Aorta (tissue), 5 donors: Measurements from ENCODE around the gene RBAK. TPM values are rescaled to one million over a fixed set of nuclear protein-coding genes. Genes with fewer than 3 reads are reported as not detected.
"Not testable (repeated sequence)": the region's sequence is repeated elsewhere in the genome, so short reads cannot be mapped to it uniquely, and the experiment has no call there.

Experiments used
- ATAC-seq: fragments of 200-7000 bp; cut with Tn5 transposase; one replicate; pipeline ENCODE4 v1.9.1; 2022; ENCODE audit warnings: moderate library complexity; ENCODE audit not compliant: low FRiP score
- DNase-seq, 2 donors: peaks; one replicate each; pipeline ENCODE4 v3.0.0-alpha.2; 2020
- H3K27ac ChIP-seq, 2 donors: one replicate each; pipeline ENCODE4 v1.5.1; 2013; ENCODE audit warnings: low read length in 2 of 2, mild to moderate bottlenecking in 2 of 2, moderate library complexity in 2 of 2, control low read depth in 1 of 2, inconsistent platforms in 1 of 2, low read depth in 1 of 2
- H3K27me3 ChIP-seq, 2 donors: one replicate each; pipeline ENCODE4 v1.6.1; 2013; ENCODE audit warnings: control low read depth in 1 of 2, low read length in 1 of 2, mild to moderate bottlenecking in 1 of 2, moderate library complexity in 1 of 2; ENCODE audit not compliant: insufficient read depth in 2 of 2, control insufficient read depth in 1 of 2
- H3K36me3 ChIP-seq, 2 donors: one replicate each; pipeline ENCODE4 v1.6.1; 2013; ENCODE audit warnings: control low read depth in 1 of 2, low read length in 1 of 2, mild to moderate bottlenecking in 1 of 2; ENCODE audit not compliant: insufficient read depth in 2 of 2, control insufficient read depth in 1 of 2
- H3K4me1 ChIP-seq, 2 donors: one replicate each; pipeline ENCODE4 v1.6.1; 2013; ENCODE audit warnings: low read length in 2 of 2, control low read depth in 1 of 2, mild to moderate bottlenecking in 1 of 2, moderate library complexity in 1 of 2; ENCODE audit not compliant: insufficient read depth in 2 of 2, control insufficient read depth in 1 of 2
- H3K4me3 ChIP-seq, 2 donors: one replicate each; pipeline ENCODE4 v1.5.1; 2013; ENCODE audit warnings: low read length in 2 of 2, control low read depth in 1 of 2, mild to moderate bottlenecking in 1 of 2
- H3K9me3 ChIP-seq: one replicate; pipeline ENCODE4 v1.6.1; 2013; ENCODE audit warnings: mild to moderate bottlenecking, low read length; ENCODE audit not compliant: control insufficient read depth
- whole genome bisulfite sequencing, 2 donors: extraction: QIAGEN DNeasy Blood & Tissue Kit; methylation state at CpG; one replicate each; pipeline ENCODE4 v1.1.7; 2013; 5-methylcytosine and 5-hydroxymethylcytosine counted together
- intact Hi-C, 2 donors: fragments of 100-400 bp; cut with DNase I; formaldehyde crosslinking; loops; one replicate each; pipeline versions ENCODE4 v1.14.2 to v1.15.0; 2022
- polyA plus RNA-seq, 2 donors: library from polyadenylated mRNA; stranded (reverse); fragments of 200-250 nt; gene quantifications; one replicate each; pipeline ENCODE4 v1.2.3, GENCODE V29; 2013
- total RNA-seq, 2 donors: library from RNA; stranded (reverse); fragmentation: NEBNext Ultra II Directional; extraction: Animal tissue kit (Norgen Biotek cat#: 25700); gene quantifications; one replicate each; pipeline ENCODE4 v1.2.1, GENCODE V29; 2021
- donor health status: healthy with polysubstance abuse.
- donor health status: Bipolar disorder and iron deficiency.
- donor health status: DM: no; HTN: no; CAD: no.
- donor health status: DM: no; HTN: no; CAD: no.
- donor health status: DM: yes; HTN: yes; CAD: no.

RBAK gene
- total and polyA plus RNA-seq, 4 donors = 1.3 to 12.1 (median 8.0) TPM

DNA sequence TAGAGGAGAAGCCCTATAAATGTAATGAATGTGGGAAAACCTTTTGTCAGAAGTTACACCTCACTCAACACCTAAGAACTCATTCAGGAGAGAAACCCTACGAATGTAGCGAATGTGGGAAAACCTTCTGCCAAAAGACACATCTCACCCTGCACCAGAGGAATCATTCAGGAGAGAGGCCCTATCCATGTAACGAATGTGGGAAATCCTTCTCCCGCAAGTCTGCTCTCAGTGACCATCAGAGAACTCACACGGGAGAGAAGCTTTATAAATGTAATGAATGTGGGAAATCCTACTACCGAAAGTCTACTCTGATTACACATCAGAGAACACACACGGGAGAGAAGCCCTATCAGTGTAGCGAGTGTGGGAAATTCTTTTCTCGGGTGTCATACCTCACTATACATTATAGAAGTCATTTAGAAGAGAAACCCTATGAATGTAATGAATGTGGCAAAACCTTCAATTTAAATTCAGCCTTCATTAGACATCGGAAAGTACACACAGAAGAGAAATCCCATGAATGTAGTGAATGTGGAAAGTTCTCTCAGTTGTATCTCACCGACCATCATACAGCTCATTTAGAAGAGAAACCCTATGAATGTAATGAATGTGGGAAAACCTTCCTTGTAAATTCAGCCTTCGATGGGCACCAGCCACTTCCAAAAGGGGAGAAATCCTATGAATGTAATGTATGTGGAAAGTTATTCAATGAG, 18.9 kb downstream of the RBAK start:
- H3K9me3 ChIP-seq = peaks cover 21% of the 10 kb centered on the region

DNA sequence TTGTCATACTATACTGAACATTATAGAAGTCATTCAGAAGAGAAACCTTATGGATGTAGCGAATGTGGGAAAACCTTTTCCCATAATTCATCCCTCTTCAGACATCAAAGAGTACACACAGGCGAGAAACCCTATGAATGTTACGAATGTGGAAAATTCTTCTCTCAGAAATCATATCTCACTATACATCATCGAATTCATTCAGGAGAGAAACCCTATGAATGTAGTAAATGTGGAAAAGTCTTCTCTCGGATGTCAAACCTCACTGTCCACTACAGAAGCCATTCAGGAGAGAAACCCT, 19.4 kb downstream of the RBAK start:
- no peak for ATAC-seq
- intact Hi-C loops = no loop called here
- H3K36me3 ChIP-seq = peaks cover 20 to 26% of the 10 kb centered on the region in 2 donors
- H3K9me3 ChIP-seq = peaks cover 22% of the 10 kb centered on the region
- H3K4me3 ChIP-seq = no peak overlapping the region
- H3K27me3 ChIP-seq = no peaks in the 10 kb centered on the region
- no peaks in the 10 kb centered on the region for H3K4me1 ChIP-seq
- no peak overlapping the region for H3K27ac ChIP-seq
- WGBS, 2 donors = 99% methylated on average over 5 of the region's 5 CpGs
- DNase-seq = no peak

More for the DNA sequence above, 18.9 kb downstream of the RBAK start:
- intact Hi-C loops = no loop called here
- Histone ChIP-seq H3K27me3 (no peaks in the 10 kb centered on the region), H3K36me3 (peaks cover 20 to 26% of the 10 kb centered on the region in 2 donors), H3K4me1 (no peaks in the 10 kb centered on the region), H3K27ac (no peak overlapping the region), H3K4me3 (peak overlapping the region; percentile 12 to 18)
- 97 to 98% methylated on average over 12 of the region's 12 CpGs for WGBS, 2 donors
- ATAC-seq (no peak), DNase-seq (no peak)

DNA sequence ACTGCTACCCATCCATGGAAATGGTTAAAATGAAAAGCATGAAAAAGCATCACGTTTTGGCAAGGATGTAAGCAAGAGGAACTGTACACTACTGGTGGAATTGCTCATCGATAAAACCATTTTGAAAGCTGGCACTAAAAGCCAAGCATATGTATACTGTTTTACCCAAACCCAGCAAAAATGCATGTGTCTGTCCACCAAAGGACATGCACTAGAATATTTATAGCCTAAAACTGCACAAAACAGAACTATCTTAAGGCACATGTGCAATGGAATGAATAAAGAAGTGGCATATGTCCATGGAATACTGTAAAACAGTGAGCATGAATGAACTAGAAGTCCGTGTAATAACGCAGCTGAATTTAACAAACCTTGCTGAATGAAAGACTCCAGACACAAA, 22.9 kb downstream of the RBAK start:
- Histone ChIP-seq H3K27ac (no peak overlapping the region), H3K4me3 (no peak overlapping the region), H3K36me3 (peaks cover 6 to 17% of the 10 kb centered on the region in 2 donors), H3K27me3 (no peaks in the 10 kb centered on the region), H3K4me1 (no peaks in the 10 kb centered on the region), H3K9me3 (peaks cover 14% of the 10 kb centered on the region)
- whole genome bisulfite sequencing, 2 donors = 87 to 92% methylated on average over 4 of the region's 4 CpGs
- ATAC-seq (no peak), DNase-seq (no peak)
- intact Hi-C loops = no loop called here

DNA sequence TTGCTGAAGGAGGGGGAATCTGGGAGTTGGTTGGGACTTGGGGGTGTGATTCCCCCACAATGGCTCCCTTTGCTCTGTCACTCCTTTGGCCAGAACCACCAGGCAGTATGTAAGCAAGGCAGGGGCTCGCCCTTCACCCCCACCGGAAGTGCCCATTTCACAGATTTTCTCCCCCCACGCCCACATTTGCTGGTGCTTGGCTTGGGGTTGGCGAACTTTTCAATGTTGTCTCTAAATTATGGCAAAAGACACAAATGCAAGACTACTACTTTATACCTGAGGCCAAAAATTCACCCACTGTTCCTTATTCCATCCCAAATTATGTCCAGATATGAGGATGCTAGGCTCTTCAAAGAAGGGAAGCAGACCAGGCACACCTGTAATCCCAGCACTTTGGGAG, 24.5 kb downstream of the RBAK start:
- ATAC-seq = no peak
- H3K4me3 ChIP-seq = no peak overlapping the region
- no peaks in the 10 kb centered on the region for H3K4me1 ChIP-seq
- H3K9me3 ChIP-seq = peaks cover 9% of the 10 kb centered on the region
- peaks cover 0 to 2% of the 10 kb centered on the region in 2 donors for H3K36me3 ChIP-seq
- intact Hi-C loops = no loop called here
- H3K27ac ChIP-seq = no peak overlapping the region
- WGBS, 2 donors = 96 to 100% methylated on average over 4 of the region's 4 CpGs
- H3K27me3 ChIP-seq = no peaks in the 10 kb centered on the region
- DNase-seq = no peak

DNA sequence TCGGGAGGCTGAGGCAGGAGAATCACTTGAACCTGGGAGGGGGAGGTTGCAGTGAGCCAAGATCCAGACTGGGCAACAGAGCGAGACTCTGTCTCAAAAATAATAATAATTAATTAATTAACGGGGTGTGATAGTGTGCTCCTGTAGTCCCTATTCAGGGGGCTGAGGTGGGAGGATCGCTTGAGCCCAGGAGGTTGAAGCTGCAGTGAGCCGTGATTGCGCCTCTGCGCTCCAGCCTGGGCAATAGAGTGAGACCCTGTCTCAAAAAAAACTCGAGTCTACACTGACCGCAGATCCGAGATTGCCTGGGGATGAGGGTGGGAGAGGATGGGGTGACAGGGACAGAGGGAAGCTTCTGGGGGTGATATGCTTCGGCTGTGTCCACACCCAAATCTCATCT, 29.5 kb downstream of the RBAK start:
- intact Hi-C loops, H3K27me3 ChIP-seq, ATAC-seq, H3K4me1 ChIP-seq, H3K4me3 ChIP-seq, H3K27ac ChIP-seq, H3K9me3 ChIP-seq, H3K36me3 ChIP-seq, DNase-seq: not testable (repeated sequence)
- 87 to 89% methylated on average over 11 of the region's 11 CpGs for WGBS, 2 donors

DNA sequence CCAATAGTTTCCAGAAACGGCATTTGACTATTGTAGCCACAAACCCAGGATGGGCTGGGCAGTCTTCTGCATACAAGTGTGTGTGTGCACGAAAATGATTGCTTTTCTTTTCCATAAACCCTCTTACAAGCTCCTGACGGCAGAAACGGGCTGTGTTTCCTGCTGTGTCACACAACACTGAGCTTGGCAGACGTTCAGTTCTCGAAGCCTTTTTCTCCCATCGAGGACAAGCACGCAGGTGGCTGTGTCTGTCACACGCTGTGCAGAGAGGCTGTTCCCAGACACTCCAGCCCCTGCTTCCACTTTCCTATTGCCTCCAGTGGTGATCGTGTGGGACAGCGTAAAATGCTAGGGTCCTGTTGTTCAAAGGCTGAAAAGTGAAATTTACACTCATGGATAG, 32.1 kb downstream of the RBAK start:
- Histone ChIP-seq H3K4me3 (no peak overlapping the region), H3K27ac (no peak overlapping the region), H3K9me3 (no peaks in the 10 kb centered on the region), H3K4me1 (no peaks in the 10 kb centered on the region), H3K36me3 (no peaks in the 10 kb centered on the region), H3K27me3 (no peaks in the 10 kb centered on the region)
- ATAC-seq = no peak
- intact Hi-C loops = no loop called here
- 36 to 40% methylated on average over 11 of the region's 11 CpGs for WGBS, 2 donors
- peak in 1 of 2 donors; percentile 50 for DNase-seq

DNA sequence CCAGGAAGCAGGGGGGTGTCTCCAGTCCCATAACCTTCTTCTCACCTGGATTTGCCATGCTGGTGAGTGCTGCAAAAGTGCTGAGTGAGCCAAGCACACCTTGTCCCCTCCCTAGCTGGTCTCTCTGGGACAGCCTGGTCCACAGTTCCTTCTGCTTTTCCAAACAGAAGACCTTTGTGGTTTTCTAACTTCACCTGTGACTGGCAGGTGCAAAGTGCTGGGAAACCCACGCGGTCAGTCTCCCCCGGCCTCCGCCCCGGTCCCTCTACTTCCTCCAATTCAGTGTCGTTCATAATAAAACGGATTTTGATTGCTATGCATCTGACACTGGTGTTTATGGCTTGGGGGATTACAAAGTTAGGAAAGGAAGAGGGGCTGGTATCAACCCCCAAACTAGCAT, 37.1 kb downstream of the RBAK start:
- 76 to 78% methylated on average over 7 of the region's 7 CpGs for WGBS, 2 donors
- H3K27me3 ChIP-seq = no peaks in the 10 kb centered on the region
- no peak overlapping the region for H3K4me3 ChIP-seq
- no peak for ATAC-seq
- H3K27ac ChIP-seq = no peak overlapping the region
- H3K4me1 ChIP-seq = no peaks in the 10 kb centered on the region
- H3K9me3 ChIP-seq = no peaks in the 10 kb centered on the region
- H3K36me3 ChIP-seq = no peaks in the 10 kb centered on the region
- intact Hi-C loops = no loop called here
- DNase-seq = no peak

DNA sequence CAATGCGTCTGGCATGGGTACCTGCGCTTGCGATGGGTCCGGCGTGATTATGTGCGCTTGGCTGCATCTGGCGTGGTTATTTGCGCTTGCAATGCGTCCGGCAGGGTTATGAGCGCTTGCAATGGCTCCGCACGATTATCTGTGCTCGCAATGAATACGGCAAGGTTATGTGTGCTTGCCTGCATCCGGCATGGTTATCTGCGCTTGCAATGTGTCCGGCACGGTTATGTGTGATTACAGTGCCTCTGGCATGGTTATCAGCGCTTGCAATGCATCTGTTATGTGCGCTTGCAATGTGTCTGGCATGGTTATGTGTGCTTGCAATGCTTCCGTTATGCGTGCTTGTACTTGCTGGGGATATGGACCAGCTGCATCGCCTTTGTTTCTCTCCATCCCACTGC, 37.7 kb downstream of the RBAK start:
- DNase-seq (no peak), ATAC-seq (no peak)
- Histone ChIP-seq H3K9me3 (no peaks in the 10 kb centered on the region), H3K36me3 (no peaks in the 10 kb centered on the region), H3K4me3 (no peak overlapping the region), H3K4me1 (no peaks in the 10 kb centered on the region), H3K27ac (no peak overlapping the region), H3K27me3 (no peaks in the 10 kb centered on the region)
- WGBS, 2 donors = 88 to 89% methylated on average over 24 of the region's 24 CpGs
- intact Hi-C loops = no loop called here

DNA sequence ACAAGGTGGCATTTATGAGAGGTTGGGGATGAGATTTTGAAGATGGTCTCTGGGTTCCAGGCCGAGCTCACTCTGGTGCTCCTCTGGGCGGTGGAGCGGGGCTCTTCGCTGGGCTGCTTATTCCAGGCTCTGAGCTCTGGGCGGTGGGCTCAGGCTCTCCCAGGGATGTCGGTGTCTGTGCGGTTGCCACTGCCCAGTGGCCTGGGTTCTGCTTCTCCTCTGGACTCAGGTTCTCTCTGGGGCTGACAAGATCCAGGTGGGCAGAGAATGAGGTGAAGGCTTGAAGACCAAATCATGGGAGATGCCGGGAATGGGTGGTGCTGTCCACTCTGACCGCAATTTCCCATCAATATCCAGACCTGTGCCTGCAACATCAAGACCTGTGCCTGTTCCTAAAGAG, 40.6 kb downstream of the RBAK start:
- ATAC-seq (no peak), DNase-seq (peak in 1 of 2 donors; percentile 70)
- no peaks in the 10 kb centered on the region for H3K9me3 ChIP-seq
- 74 to 80% methylated on average over 9 of the region's 9 CpGs for WGBS, 2 donors
- H3K27ac ChIP-seq = no peak overlapping the region
- H3K4me3 ChIP-seq = no peak overlapping the region
- H3K36me3 ChIP-seq = no peaks in the 10 kb centered on the region
- intact Hi-C loops = loop anchor here in 1 of 2 donors (5.0 kb wide), 1 partner anchor 114 kb away; no protein-coding TSS in a partner anchor
- no peaks in the 10 kb centered on the region for H3K27me3 ChIP-seq
- no peaks in the 10 kb centered on the region for H3K4me1 ChIP-seq
